Common myeloid progenitor, CD34-positive (primary cell): ENCODE measurements around the gene AMPD2.
"Not testable (repeated sequence)": the region's sequence is repeated elsewhere in the genome, so short reads cannot be mapped to it uniquely, and the experiment has no call there.

Experiments used
- CTCF ChIA-PET: fragments of 350-600 bp; sonication (Branson Sonifier 250); formaldehyde crosslinking; loops from one replicate; lab custom pipeline; 2021; ENCODE audit warnings: antibody characterized with exemption; lab: Charles Lee
- POLR2A ChIA-PET: fragments of 350-600 bp; sonication (Branson Sonifier 250); formaldehyde crosslinking; loops from one replicate; lab custom pipeline; 2021; ENCODE audit warnings: antibody characterized with exemption; lab: Charles Lee
- DNase-seq, 3 donors: peaks; one replicate each; pipeline versions ENCODE4 v3.0.0 to v3.0.0-alpha.2; 2013
- H3K27ac ChIP-seq, 2 experiments: 1 replicate in 1 of 2; 2 replicates in 1 of 2; pipeline ENCODE4 v1.7.0; 2013; ENCODE audit warnings: inconsistent platforms in 2 of 2, low read length in 2 of 2, mild to moderate bottlenecking in 2 of 2, low read depth in 1 of 2, moderate library complexity in 1 of 2; ENCODE audit not compliant: severe bottlenecking in 2 of 2, insufficient read depth in 1 of 2, poor library complexity in 1 of 2
- H3K27me3 ChIP-seq, 5 experiments: replicated peaks in 2 of 5; 1 replicate in 3 of 5; 2 replicates in 2 of 5; pipeline versions ENCODE4 v1.6.1 to v1.7.0; 2013; ENCODE audit warnings: low read length in 4 of 5, mild to moderate bottlenecking in 2 of 5, moderate library complexity in 2 of 5, inconsistent platforms in 1 of 5; ENCODE audit not compliant: insufficient read depth in 5 of 5, control insufficient read depth in 4 of 5
- H3K36me3 ChIP-seq, 4 experiments: 1 replicate in 2 of 4; 2 replicates in 2 of 4; pipeline versions ENCODE4 v1.6.1 to v1.7.0; 2013; ENCODE audit warnings: low read length in 3 of 4, control low read depth in 1 of 4, mild to moderate bottlenecking in 1 of 4; ENCODE audit not compliant: control insufficient read depth in 4 of 4, insufficient read depth in 4 of 4
- H3K4me1 ChIP-seq, 4 experiments: 1 replicate in 3 of 4; 2 replicates in 1 of 4; pipeline versions ENCODE4 v1.6.1 to v1.7.1; 2013; ENCODE audit warnings: low read length in 3 of 4, mild to moderate bottlenecking in 3 of 4, control low read depth in 1 of 4, inconsistent platforms in 1 of 4, moderate library complexity in 1 of 4; ENCODE audit not compliant: control insufficient read depth in 4 of 4, insufficient read depth in 4 of 4; ENCODE audit errors: control extremely low read depth in 1 of 4
- H3K4me3 ChIP-seq, 7 experiments: 1 replicate in 4 of 7; 2 replicates in 3 of 7; pipeline versions ENCODE4 v1.5.1 to v1.7.0; 2013; ENCODE audit warnings: mild to moderate bottlenecking in 7 of 7, low read length in 6 of 7, moderate library complexity in 6 of 7, inconsistent platforms in 2 of 7, low read depth in 2 of 7, control low read depth in 1 of 7; ENCODE audit not compliant: insufficient read depth in 4 of 7, control insufficient read depth in 1 of 7; ENCODE audit errors: extremely low read depth in 1 of 7
- H3K9me3 ChIP-seq, 5 experiments: 1 replicate in 4 of 5; 2 replicates in 1 of 5; pipeline versions ENCODE4 v1.6.1 to v1.7.1; 2013; ENCODE audit warnings: low read length in 4 of 5, mild to moderate bottlenecking in 2 of 5, inconsistent platforms in 1 of 5, low read depth in 1 of 5, moderate library complexity in 1 of 5; ENCODE audit not compliant: control insufficient read depth in 4 of 5, insufficient read depth in 2 of 5; ENCODE audit errors: control extremely low read depth in 1 of 5
- WGBS: methylation state at CpG from one replicate; pipeline ENCODE4 v1.1.5; 2013; ENCODE audit not compliant: insufficient coverage; 5-methylcytosine and 5-hydroxymethylcytosine counted together

The AMPD2 gene

DNA sequence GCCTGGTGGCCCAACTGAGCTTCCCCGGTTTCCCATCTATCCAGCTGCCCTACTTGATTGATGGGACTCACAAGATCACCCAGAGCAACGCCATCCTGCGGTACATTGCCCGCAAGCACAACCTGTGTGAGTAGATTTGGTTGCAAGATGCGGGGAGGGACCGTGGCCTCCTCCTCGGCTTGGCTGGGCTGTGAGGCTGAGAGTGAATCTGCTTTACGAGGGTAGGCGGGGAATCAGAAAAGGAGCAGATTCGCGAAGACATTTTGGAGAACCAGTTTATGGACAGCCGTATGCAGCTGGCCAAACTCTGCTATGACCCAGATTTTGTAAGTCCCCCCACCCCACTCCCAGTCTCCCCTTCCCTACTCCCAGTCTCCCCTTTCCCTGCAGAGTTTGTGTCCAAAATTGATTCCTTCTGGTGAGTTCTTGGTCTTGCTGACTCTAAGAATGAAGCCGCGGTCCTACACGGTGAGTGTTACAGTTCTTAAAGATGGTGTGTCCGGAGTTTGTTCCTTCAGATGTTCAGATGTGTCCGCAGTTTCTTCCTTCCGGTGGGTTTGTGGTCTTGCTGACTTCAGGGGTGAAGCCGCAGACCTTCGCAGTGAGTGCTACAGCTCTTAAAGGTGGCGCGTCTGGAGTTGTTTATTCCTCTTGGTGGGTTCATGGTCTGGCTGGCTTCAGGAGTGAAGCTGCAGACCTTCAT lies 49.8 kb downstream of the AMPD2 start:
- peak overlapping the region in 2 of 7 experiments; percentile 28 to 40 for H3K4me3 ChIP-seq
- ChIA-PET POLR2A (no interaction called here), CTCF (interaction anchor here (1.3 kb wide), 1 partner anchor 107 kb away, joined by 6 read pairs; no protein-coding TSS in a partner anchor)
- peak in 2 of 3 donors; percentile 57 to 77 for DNase-seq
- peaks cover 0 to 4% (median 0%) of the 10 kb centered on the region in 4 experiments for H3K36me3 ChIP-seq
- H3K4me1 ChIP-seq = peaks cover 0 to 18% (median 16%) of the 10 kb centered on the region in 4 experiments
- no peak overlapping the region for H3K27ac ChIP-seq
- no peaks in the 10 kb centered on the region for H3K9me3 ChIP-seq
- WGBS = 70% methylated on average over 13 of the region's 22 CpGs
- no peaks in the 10 kb centered on the region for H3K27me3 ChIP-seq

DNA sequence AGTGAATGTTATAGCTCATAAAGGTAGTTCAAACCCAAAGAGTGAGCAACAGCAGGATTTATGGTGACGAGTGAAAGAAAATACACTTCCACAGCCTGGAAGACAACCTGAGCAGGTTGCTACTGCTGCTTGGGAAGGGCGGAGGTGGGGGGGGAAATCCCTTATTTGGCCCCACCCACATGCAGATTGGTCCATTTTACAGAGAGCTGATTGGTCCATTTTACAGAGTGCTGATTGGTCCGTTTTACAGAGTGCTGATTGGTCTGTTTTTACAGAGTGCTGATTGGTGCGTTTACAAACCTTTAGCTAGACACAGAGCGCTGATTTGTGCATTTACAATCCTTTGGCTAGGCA lies 50.3 kb downstream of the AMPD2 start:
- POLR2A ChIA-PET, H3K36me3 ChIP-seq, H3K27me3 ChIP-seq, DNase-seq, CTCF ChIA-PET, H3K27ac ChIP-seq, H3K9me3 ChIP-seq, H3K4me3 ChIP-seq: not testable (repeated sequence)
- H3K4me1 ChIP-seq = peaks cover 0 to 18% (median 15%) of the 10 kb centered on the region in 4 experiments
- WGBS = 95% methylated on average over 3 of the region's 5 CpGs

DNA sequence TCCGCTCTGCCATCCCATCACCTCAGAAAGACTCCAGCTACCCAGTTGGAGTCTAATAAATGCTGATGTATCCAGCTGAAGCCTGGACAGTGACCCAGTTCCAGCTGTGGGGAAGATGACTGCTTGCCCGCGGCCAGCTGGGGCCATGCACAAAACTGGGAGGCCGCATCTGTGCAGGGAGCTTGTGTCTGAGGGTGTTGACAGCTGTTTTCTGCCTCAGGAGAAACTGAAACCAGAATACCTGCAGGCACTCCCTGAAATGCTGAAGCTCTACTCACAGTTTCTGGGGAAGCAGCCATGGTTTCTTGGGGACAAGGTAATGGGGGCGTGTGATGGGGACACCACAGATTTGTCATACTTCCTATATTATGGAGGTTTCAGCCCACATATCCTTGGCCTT lies 51.4 kb downstream of the AMPD2 start:
- Histone ChIP-seq H3K27me3 (no peaks in the 10 kb centered on the region), H3K27ac (no peak overlapping the region), H3K9me3 (no peaks in the 10 kb centered on the region), H3K4me3 (no peak overlapping the region), H3K4me1 (peaks cover 0 to 18% (median 15%) of the 10 kb centered on the region in 4 experiments), H3K36me3 (peaks cover 0 to 4% (median 0%) of the 10 kb centered on the region in 4 experiments)
- ChIA-PET CTCF (interaction anchor here (0.8 to 1.2 kb wide), 4 partner anchors 8 to 103 kb away, joined by 3 to 4 read pairs (median 3); no protein-coding TSS in a partner anchor), POLR2A (interaction anchor here (0.7 kb wide), 1 partner anchor 325 kb away, joined by 3 read pairs; no protein-coding TSS in a partner anchor)
- WGBS = 97% methylated on average over 3 of the region's 5 CpGs
- DNase-seq = no peak

DNA sequence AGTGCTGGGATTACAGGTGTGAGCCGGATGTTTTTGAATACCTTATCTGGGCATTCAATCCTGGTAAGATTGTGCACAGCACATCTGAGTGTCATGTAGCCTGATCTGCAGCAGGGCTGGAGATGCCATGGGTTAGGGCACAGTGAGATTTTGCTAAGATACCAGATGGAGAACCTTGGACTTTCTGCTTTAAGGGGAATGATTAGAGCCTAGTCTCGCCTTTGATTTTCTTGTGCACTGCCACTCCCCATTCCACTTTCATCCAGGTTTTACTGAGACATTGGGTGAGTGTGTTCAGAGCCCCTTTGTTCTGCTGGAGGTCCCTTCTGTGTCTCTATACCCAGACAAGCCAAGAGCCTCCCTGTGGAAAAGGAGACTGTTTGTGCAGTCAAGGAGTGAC lies 54.2 kb downstream of the AMPD2 start:
- H3K9me3 ChIP-seq, CTCF ChIA-PET, H3K4me3 ChIP-seq, H3K27ac ChIP-seq, DNase-seq, H3K4me1 ChIP-seq, H3K27me3 ChIP-seq, POLR2A ChIA-PET, H3K36me3 ChIP-seq: not testable (repeated sequence)
- WGBS = 100% methylated on average over 1 of the region's 2 CpGs

DNA sequence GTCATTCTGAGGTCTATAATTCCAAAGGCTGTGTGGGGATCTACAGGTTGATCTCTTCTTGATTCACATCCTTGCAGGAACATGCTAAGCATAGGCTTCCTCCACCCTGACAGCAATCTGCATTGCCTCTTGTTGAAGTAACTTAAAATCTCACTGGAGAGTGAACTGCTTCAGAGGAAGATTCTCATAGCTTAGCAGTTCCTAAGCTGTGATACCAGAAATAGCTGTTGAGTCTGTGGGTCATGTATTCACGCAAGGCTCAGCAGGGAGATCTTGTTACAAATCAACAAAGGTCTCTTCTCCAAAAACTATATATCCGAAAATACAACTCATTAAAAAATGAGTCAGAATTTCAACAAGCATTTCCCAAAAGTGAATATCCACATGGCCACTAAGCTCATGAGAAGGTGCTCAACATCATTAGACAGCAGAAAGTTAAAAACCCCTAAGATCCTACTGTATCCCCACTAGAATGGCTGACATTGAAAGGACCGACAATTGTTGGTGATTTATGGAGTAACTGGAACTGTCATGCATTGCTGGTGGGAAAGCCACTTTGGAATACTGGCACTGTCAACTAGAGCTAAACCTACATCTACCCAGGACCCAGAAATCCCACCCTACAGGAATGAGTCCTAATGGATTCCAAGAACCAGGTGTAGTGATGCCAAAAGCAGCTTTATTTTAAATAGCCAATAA lies 57.2 kb downstream of the AMPD2 start:
- H3K4me3 ChIP-seq, CTCF ChIA-PET, H3K4me1 ChIP-seq, H3K27me3 ChIP-seq, POLR2A ChIA-PET, DNase-seq, H3K36me3 ChIP-seq, H3K9me3 ChIP-seq, H3K27ac ChIP-seq: not testable (repeated sequence)
- 100% methylated on average over 1 of the region's 3 CpGs for WGBS

DNA sequence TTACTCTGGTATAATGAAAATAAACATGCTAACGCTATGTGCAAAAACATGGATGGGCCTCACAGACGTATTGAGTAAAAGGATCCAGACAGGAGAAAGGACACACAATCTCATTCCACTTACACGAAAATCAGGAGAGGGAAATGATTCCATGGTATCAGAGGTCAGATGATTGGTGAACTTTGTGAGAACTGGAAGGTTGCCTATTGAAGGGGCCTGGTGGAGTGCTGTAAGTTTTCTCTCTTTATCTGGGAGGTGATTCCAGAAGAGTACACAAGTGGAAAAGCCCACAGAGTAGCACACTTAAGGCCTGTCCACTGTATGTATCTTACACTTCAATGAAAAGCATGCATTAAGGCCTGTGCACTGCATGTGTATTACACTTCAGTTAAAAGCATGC lies 57.8 kb downstream of the AMPD2 start:
- ChIA-PET POLR2A (no interaction called here), CTCF (no interaction called here)
- WGBS = 80% methylated on average over 1 of the region's 3 CpGs
- no peaks in the 10 kb centered on the region for H3K4me1 ChIP-seq
- peaks cover 0 to 4% (median 0%) of the 10 kb centered on the region in 4 experiments for H3K36me3 ChIP-seq
- H3K9me3 ChIP-seq = no peaks in the 10 kb centered on the region
- no peaks in the 10 kb centered on the region for H3K27me3 ChIP-seq
- no peak overlapping the region for H3K27ac ChIP-seq
- no peak for DNase-seq
- H3K4me3 ChIP-seq = no peak overlapping the region

DNA sequence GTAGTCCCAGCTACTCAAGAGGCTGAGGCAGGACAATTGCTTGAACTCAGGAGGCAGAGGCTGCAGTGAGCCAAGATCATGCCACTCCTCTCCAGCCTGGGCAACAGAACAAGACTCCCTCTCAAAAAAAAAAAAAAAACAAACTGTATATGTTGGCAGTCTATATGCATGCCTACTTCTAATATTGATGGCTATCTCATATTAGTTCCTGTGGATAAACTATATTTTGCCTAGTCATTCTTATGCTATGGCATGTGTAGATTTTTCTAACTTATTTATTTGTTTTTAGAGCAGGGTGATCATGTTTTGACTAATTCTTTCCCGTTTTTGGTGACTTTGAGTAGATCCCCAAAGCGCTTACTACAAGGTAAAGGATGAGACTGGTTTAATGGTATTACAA lies 59.0 kb downstream of the AMPD2 start:
- CTCF ChIA-PET, H3K27ac ChIP-seq: not testable (repeated sequence)

More for the DNA sequence above, 59.0 kb downstream of the AMPD2 start:
- POLR2A ChIA-PET, H3K4me3 ChIP-seq, DNase-seq, H3K9me3 ChIP-seq, H3K27me3 ChIP-seq, H3K36me3 ChIP-seq, H3K4me1 ChIP-seq: not testable (repeated sequence)
- WGBS = 80% methylated on average over 1 of the region's 2 CpGs
